ENCODE results near the gene PYGB. TPM values are rescaled to one million over a fixed set of nuclear protein-coding genes. Genes with fewer than 3 reads are reported as not detected.
"Not testable (repeated sequence)": the region's sequence is repeated elsewhere in the genome, so short reads cannot be mapped to it uniquely, and the experiment has no call there.

Gene PYGB
- total RNA-seq, 1 donor, result 203 TPM

GRCh38 chr20:25257756-25258475, 10.0 kb downstream of the PYGB start:
- no peak overlapping the region for H3K4me3 ChIP-seq (ENCODE audit: low read depth, low read length)
- TF ChIP-seq CTCF (IDR thresholded peaks at IDR 0.05; ENCODE audit: insufficient read depth, low read length), result no peak

GRCh38 chr20:25258476-25258805, 10.6 kb downstream of the PYGB start:
- TF ChIP-seq CTCF (IDR thresholded peaks at IDR 0.05; ENCODE audit: insufficient read depth, low read length), result no peak
- H3K4me3 ChIP-seq (ENCODE audit: low read depth, low read length), result no peak overlapping the region
- DNase-seq (ENCODE audit: low read depth), result no peak

More at GRCh38 chr20:25257756-25258475, 10.0 kb downstream of the PYGB start:
- DNase-seq (ENCODE audit: low read depth), result no peak

- TF ChIP-seq CTCF (IDR thresholded peaks at IDR 0.05; ENCODE audit: insufficient read depth, low read length), result no peak
- no peak overlapping the region for H3K4me3 ChIP-seq (ENCODE audit: low read depth, low read length)
- no peak for DNase-seq (ENCODE audit: low read depth)
Observed at GRCh38 chr20:25258828-25259227, 10.9 kb downstream of the PYGB start.

- no peak for TF ChIP-seq CTCF (IDR thresholded peaks at IDR 0.05; ENCODE audit: insufficient read depth, low read length)
- no peak overlapping the region for H3K4me3 ChIP-seq (ENCODE audit: low read depth, low read length)
- DNase-seq (ENCODE audit: low read depth), result no peak
Observed at GRCh38 chr20:25259358-25259757, 11.5 kb downstream of the PYGB start.

GRCh38 chr20:25259788-25260254, 11.9 kb downstream of the PYGB start:
- no peak for TF ChIP-seq CTCF (IDR thresholded peaks at IDR 0.05; ENCODE audit: insufficient read depth, low read length)
- no peak for DNase-seq (ENCODE audit: low read depth)
- H3K4me3 ChIP-seq (ENCODE audit: low read depth, low read length), result no peak overlapping the region

- not testable (repeated sequence) for H3K4me3 ChIP-seq (ENCODE audit: low read depth, low read length); DNase-seq (ENCODE audit: low read depth)
Observed at GRCh38 chr20:25260770-25261437, 13.0 kb downstream of the PYGB start.

- no peak overlapping the region for H3K4me3 ChIP-seq (ENCODE audit: low read depth, low read length)
- no peak for TF ChIP-seq CTCF (IDR thresholded peaks at IDR 0.05; ENCODE audit: insufficient read depth, low read length)
- DNase-seq (ENCODE audit: low read depth), result no peak
Observed at GRCh38 chr20:25269057-25269832, 21.4 kb downstream of the PYGB start.
